Liver (tissue), 9 donors: ENCODE data around the gene PLAC1. TPM values are rescaled to one million over a fixed set of nuclear protein-coding genes. Genes with fewer than 3 reads are reported as not detected.

ENCODE experiments used
- DNase-seq: peaks from one replicate; pipeline ENCODE4 v3.0.0-alpha.2; 2017; ENCODE audit warnings: low spot score
- H3K27ac ChIP-seq, 2 donors: one replicate each; pipeline ENCODE4 v1.7.0; 2013; ENCODE audit warnings: inconsistent platforms in 2 of 2, low read length in 2 of 2, control low read depth in 1 of 2, low read depth in 1 of 2, mild to moderate bottlenecking in 1 of 2
- H3K27me3 ChIP-seq, 4 donors: one replicate each; pipeline versions ENCODE4 v1.6.1 to v1.7.0; 2013; ENCODE audit warnings: low read length in 3 of 4, inconsistent platforms in 1 of 4, mild to moderate bottlenecking in 1 of 4, moderate library complexity in 1 of 4; ENCODE audit not compliant: control insufficient read depth in 4 of 4, insufficient read depth in 4 of 4
- H3K36me3 ChIP-seq, 4 donors: one replicate each; pipeline versions ENCODE4 v1.6.1 to v1.7.0; 2013; ENCODE audit warnings: low read length in 3 of 4, mild to moderate bottlenecking in 3 of 4, low read depth in 1 of 4, moderate library complexity in 1 of 4; ENCODE audit not compliant: control insufficient read depth in 4 of 4, insufficient read depth in 3 of 4
- H3K4me1 ChIP-seq, 4 donors: one replicate each; pipeline versions ENCODE4 v1.6.1 to v1.7.0; 2013; ENCODE audit warnings: low read length in 3 of 4, mild to moderate bottlenecking in 3 of 4, moderate library complexity in 1 of 4; ENCODE audit not compliant: control insufficient read depth in 4 of 4, insufficient read depth in 4 of 4
- H3K4me3 ChIP-seq, 3 donors: one replicate each; pipeline versions ENCODE4 v1.6.1 to v1.7.0; 2013; ENCODE audit warnings: low read length in 3 of 3, control low read depth in 1 of 3, low read depth in 1 of 3, mild to moderate bottlenecking in 1 of 3
- H3K9ac ChIP-seq, 2 donors: one replicate each; pipeline ENCODE4 v1.7.0; 2013; ENCODE audit warnings: low read length in 2 of 2, mild to moderate bottlenecking in 2 of 2, moderate library complexity in 2 of 2, control low read depth in 1 of 2, low read depth in 1 of 2
- H3K9me3 ChIP-seq, 4 donors: one replicate each; pipeline versions ENCODE4 v1.6.1 to v1.7.0; 2013; ENCODE audit warnings: low read length in 3 of 4; ENCODE audit not compliant: control insufficient read depth in 4 of 4
- FOXA1 ChIP-seq: IDR thresholded peaks from 2 replicates; pipeline ENCODE4 v1.6.1; 2016; ENCODE audit warnings: antibody characterized with exemption
- FOXA2 ChIP-seq: IDR thresholded peaks from 2 replicates; pipeline ENCODE4 v1.6.1; 2016; ENCODE audit warnings: antibody characterized with exemption
- GABPA ChIP-seq, 2 donors: IDR thresholded peaks in 1 of 2; conservative IDR thresholded peaks in 1 of 2; 2 replicates each; pipeline ENCODE4 v1.6.1; 2016; ENCODE audit warnings: antibody characterized with exemption in 2 of 2, mild to moderate bottlenecking in 1 of 2, moderate library complexity in 1 of 2
- HNF4A ChIP-seq, 2 donors: conservative IDR thresholded peaks; 2 replicates each; pipeline ENCODE4 v1.6.1; 2016; ENCODE audit warnings: antibody characterized with exemption in 2 of 2, mild to moderate bottlenecking in 2 of 2
- HNF4G ChIP-seq: IDR thresholded peaks from 2 replicates; pipeline ENCODE4 v1.6.1; 2016; ENCODE audit warnings: antibody characterized with exemption
- JUND ChIP-seq, 2 donors: IDR thresholded peaks; 2 replicates each; pipeline ENCODE4 v1.6.1; 2016; ENCODE audit warnings: antibody characterized with exemption in 2 of 2
- NR2F2 ChIP-seq: IDR thresholded peaks from 2 replicates; pipeline ENCODE4 v1.6.1; 2016; ENCODE audit warnings: antibody characterized with exemption
- RAD21 ChIP-seq, 2 donors: IDR thresholded peaks; 2 replicates each; pipeline ENCODE4 v1.6.1; 2016; ENCODE audit warnings: antibody characterized with exemption in 2 of 2, mild to moderate bottlenecking in 2 of 2
- RXRA ChIP-seq, 2 donors: IDR thresholded peaks; 2 replicates each; pipeline ENCODE4 v1.6.1; 2017 to 2018; ENCODE audit warnings: antibody characterized with exemption in 2 of 2, mild to moderate bottlenecking in 1 of 2
- TAF1 ChIP-seq: conservative IDR thresholded peaks from 2 replicates; pipeline ENCODE4 v1.6.1; 2016; ENCODE audit warnings: antibody characterized with exemption, mild to moderate bottlenecking
- YY1 ChIP-seq: IDR thresholded peaks from 2 replicates; pipeline ENCODE4 v1.6.1; 2016; ENCODE audit warnings: antibody characterized with exemption, mild to moderate bottlenecking
- WGBS: extraction: QIAGEN DNeasy Blood & Tissue Kit; methylation state at CpG from one replicate; pipeline ENCODE4 v1.1.7; 2013; 5-methylcytosine and 5-hydroxymethylcytosine counted together
- polyA plus RNA-seq, 2 donors: library from polyadenylated mRNA; stranded (reverse) in 1 of 2; unstranded in 1 of 2; fragments of 200-250 nt in 1 of 2; fragments of >200 nt in 1 of 2; fragmentation: Nextera tagmentation in 1 of 2; extraction: Ambion mirVana in 1 of 2; gene quantifications; one replicate each; pipeline versions ENCODE4 v1.2.1 to v1.2.3, GENCODE V29; 2013 to 2015
- total RNA-seq, 2 donors: library from RNA; depleted of rRNA; stranded (reverse); fragments of >200 nt; gene quantifications; one replicate each; pipeline ENCODE4 v1.2.3, GENCODE V29; 2014
- TF ChIP-seq, protein P1 (sequence below): IDR thresholded peaks from 2 replicates; pipeline ENCODE4 v1.6.1; 2016; ENCODE audit warnings: antibody characterized with exemption, mild to moderate bottlenecking
- TF ChIP-seq, protein P2 (sequence below): IDR thresholded peaks from 2 replicates; pipeline ENCODE4 v1.6.1; 2016; ENCODE audit warnings: antibody characterized with exemption
- donor health status: healthy.
- donor health status: healthy.
- donor health status: healthy.
- donor health status: healthy.
- donor health status: healthy.

PLAC1 gene
- total and polyA plus RNA-seq, 4 donors: not detected

DNA sequence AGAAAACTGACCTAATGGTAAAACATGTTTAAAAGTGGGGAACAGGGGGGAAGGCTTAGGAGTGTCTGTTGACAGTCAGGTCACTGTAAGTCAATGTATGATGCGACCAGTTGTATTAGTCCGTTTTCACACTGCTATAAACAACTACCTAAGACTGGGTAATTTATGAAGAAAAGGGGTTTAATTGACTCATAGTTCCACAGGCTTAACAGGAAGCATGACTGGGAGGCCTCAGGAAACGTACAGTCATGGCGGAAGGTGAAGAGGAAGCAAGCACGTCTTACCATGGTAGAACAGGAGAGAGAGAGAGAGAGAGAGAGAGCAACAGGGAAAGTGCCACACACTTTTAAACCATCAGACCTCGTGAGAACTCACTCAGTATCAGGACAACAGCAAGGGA is 13.0 kb upstream of the PLAC1 start:
- no peaks in the 10 kb centered on the region for H3K27me3 ChIP-seq
- no peaks in the 10 kb centered on the region for H3K4me1 ChIP-seq
- no peaks in the 10 kb centered on the region for H3K9me3 ChIP-seq
- H3K27ac ChIP-seq: no peak overlapping the region
- no peak overlapping the region for H3K4me3 ChIP-seq
- no peak overlapping the region for H3K9ac ChIP-seq
- WGBS: 75% methylated on average over 6 of the region's 6 CpGs
- no peaks in the 10 kb centered on the region for H3K36me3 ChIP-seq
- no peak for DNase-seq
- TF ChIP-seq RAD21 (IDR thresholded peaks at IDR 0.05) (no peak), FOXA1 (no peak), NR2F2 (no peak), RXRA (IDR thresholded peaks at IDR 0.05) (no peak), HNF4G (no peak), HNF4A (conservative IDR thresholded peaks at IDR 0.05) (no peak), FOXA2 (no peak), GABPA (IDR thresholded peaks at IDR 0.05 in 1 of 2, conservative IDR thresholded peaks at IDR 0.05 in 1 of 2) (no peak), YY1 (no peak), TAF1 (no peak)
- TF ChIP-seq, protein P1, sequence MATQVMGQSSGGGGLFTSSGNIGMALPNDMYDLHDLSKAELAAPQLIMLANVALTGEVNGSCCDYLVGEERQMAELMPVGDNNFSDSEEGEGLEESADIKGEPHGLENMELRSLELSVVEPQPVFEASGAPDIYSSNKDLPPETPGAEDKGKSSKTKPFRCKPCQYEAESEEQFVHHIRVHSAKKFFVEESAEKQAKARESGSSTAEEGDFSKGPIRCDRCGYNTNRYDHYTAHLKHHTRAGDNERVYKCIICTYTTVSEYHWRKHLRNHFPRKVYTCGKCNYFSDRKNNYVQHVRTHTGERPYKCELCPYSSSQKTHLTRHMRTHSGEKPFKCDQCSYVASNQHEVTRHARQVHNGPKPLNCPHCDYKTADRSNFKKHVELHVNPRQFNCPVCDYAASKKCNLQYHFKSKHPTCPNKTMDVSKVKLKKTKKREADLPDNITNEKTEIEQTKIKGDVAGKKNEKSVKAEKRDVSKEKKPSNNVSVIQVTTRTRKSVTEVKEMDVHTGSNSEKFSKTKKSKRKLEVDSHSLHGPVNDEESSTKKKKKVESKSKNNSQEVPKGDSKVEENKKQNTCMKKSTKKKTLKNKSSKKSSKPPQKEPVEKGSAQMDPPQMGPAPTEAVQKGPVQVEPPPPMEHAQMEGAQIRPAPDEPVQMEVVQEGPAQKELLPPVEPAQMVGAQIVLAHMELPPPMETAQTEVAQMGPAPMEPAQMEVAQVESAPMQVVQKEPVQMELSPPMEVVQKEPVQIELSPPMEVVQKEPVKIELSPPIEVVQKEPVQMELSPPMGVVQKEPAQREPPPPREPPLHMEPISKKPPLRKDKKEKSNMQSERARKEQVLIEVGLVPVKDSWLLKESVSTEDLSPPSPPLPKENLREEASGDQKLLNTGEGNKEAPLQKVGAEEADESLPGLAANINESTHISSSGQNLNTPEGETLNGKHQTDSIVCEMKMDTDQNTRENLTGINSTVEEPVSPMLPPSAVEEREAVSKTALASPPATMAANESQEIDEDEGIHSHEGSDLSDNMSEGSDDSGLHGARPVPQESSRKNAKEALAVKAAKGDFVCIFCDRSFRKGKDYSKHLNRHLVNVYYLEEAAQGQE: no peak
- TF ChIP-seq, protein P2, sequence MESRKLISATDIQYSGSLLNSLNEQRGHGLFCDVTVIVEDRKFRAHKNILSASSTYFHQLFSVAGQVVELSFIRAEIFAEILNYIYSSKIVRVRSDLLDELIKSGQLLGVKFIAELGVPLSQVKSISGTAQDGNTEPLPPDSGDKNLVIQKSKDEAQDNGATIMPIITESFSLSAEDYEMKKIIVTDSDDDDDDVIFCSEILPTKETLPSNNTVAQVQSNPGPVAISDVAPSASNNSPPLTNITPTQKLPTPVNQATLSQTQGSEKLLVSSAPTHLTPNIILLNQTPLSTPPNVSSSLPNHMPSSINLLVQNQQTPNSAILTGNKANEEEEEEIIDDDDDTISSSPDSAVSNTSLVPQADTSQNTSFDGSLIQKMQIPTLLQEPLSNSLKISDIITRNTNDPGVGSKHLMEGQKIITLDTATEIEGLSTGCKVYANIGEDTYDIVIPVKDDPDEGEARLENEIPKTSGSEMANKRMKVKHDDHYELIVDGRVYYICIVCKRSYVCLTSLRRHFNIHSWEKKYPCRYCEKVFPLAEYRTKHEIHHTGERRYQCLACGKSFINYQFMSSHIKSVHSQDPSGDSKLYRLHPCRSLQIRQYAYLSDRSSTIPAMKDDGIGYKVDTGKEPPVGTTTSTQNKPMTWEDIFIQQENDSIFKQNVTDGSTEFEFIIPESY: no peak

GRCh38 chrX:134670134-134670924 is 12.1 kb upstream of the PLAC1 start:
- H3K4me3 ChIP-seq: no peak overlapping the region
- H3K27ac ChIP-seq: no peak overlapping the region
- H3K27me3 ChIP-seq: no peaks in the 10 kb centered on the region
- TF ChIP-seq NR2F2: no peak
- no peak for TF ChIP-seq RAD21 (IDR thresholded peaks at IDR 0.05)
- TF ChIP-seq JUND (IDR thresholded peaks at IDR 0.05): no peak
- H3K4me1 ChIP-seq: no peaks in the 10 kb centered on the region
- H3K9ac ChIP-seq: no peak overlapping the region
- H3K9me3 ChIP-seq: no peaks in the 10 kb centered on the region
- 73% methylated on average over 1 of the region's 1 CpG for WGBS
- no peak for DNase-seq
- H3K36me3 ChIP-seq: no peaks in the 10 kb centered on the region
